Colonic mucosa (tissue), 4 donors: ENCODE results near the gene PLEKHG7. TPM values are rescaled to one million over a fixed set of nuclear protein-coding genes. Genes with fewer than 3 reads are reported as not detected.
A peak's percentile ranks its signal among the peaks of the same experiment; 100 is the strongest.

ENCODE experiments used
- DNase-seq: peaks from one replicate; pipeline ENCODE4 v3.0.0-alpha.2; 2020
- H3K27ac ChIP-seq: fragments of 200-600 bp; one replicate; pipeline ENCODE4 v1.8.0; 2021
- H3K27me3 ChIP-seq: fragments of 200-600 bp; one replicate; pipeline ENCODE4 v1.8.0; 2021
- H3K36me3 ChIP-seq: fragments of 200-600 bp; one replicate; pipeline ENCODE4 v1.8.0; 2021
- H3K4me1 ChIP-seq: fragments of 200-600 bp; one replicate; pipeline ENCODE4 v1.8.0; 2021; ENCODE audit warnings: mild to moderate bottlenecking
- H3K4me3 ChIP-seq: fragments of 200-600 bp; one replicate; pipeline ENCODE4 v1.8.0; 2021
- H3K9ac ChIP-seq, 2 donors: one replicate each; pipeline ENCODE4 v1.7.0; 2013; ENCODE audit warnings: control low read depth in 2 of 2, low read depth in 2 of 2, low read length in 2 of 2
- H3K9me3 ChIP-seq: fragments of 200-600 bp; one replicate; pipeline ENCODE4 v1.8.0; 2021
- intact Hi-C: fragments of 100-400 bp; cut with DNase I; formaldehyde crosslinking; loops from one replicate; pipeline ENCODE4 v1.14.1; 2022
- total RNA-seq, 2 donors: library from RNA; stranded (reverse); fragmentation: NEBNext Ultra II Directional in 1 of 2; extraction: Animal tissue kit (Norgen Biotek cat#: 25700) in 1 of 2; gene quantifications; one replicate each; pipeline ENCODE4 v1.2.1, GENCODE V29; 2021
- TF ChIP-seq, protein P1 (sequence below): fragments of 200-600 bp; IDR thresholded peaks from one replicate; pipeline ENCODE4 v1.8.0; 2022; ENCODE audit warnings: antibody characterized with exemption, mild to moderate bottlenecking
- donor health status: healthy.
- donor health status: DM: no; HTN: no; CAD: no.
- donor health status: DM: no; HTN: no; CAD: no.

PLEKHG7 gene
- total RNA-seq, 2 donors from 2014 or later: 0.32 to 0.59 TPM

- DNase-seq: no peak
- H3K27ac ChIP-seq: no peak overlapping the region
- TF ChIP-seq, protein P1, sequence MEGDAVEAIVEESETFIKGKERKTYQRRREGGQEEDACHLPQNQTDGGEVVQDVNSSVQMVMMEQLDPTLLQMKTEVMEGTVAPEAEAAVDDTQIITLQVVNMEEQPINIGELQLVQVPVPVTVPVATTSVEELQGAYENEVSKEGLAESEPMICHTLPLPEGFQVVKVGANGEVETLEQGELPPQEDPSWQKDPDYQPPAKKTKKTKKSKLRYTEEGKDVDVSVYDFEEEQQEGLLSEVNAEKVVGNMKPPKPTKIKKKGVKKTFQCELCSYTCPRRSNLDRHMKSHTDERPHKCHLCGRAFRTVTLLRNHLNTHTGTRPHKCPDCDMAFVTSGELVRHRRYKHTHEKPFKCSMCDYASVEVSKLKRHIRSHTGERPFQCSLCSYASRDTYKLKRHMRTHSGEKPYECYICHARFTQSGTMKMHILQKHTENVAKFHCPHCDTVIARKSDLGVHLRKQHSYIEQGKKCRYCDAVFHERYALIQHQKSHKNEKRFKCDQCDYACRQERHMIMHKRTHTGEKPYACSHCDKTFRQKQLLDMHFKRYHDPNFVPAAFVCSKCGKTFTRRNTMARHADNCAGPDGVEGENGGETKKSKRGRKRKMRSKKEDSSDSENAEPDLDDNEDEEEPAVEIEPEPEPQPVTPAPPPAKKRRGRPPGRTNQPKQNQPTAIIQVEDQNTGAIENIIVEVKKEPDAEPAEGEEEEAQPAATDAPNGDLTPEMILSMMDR: no peak
- H3K9ac ChIP-seq: no peak overlapping the region
- no peaks in the 10 kb centered on the region for H3K4me1 ChIP-seq
- intact Hi-C loops: no loop called here
- no peaks in the 10 kb centered on the region for H3K9me3 ChIP-seq
- H3K27me3 ChIP-seq: no peaks in the 10 kb centered on the region
- H3K36me3 ChIP-seq: no peaks in the 10 kb centered on the region
- no peak overlapping the region for H3K4me3 ChIP-seq
These were observed 12.8 kb downstream of the PLEKHG7 start for GRCh38 chr12:92715625-92716024.

DNA sequence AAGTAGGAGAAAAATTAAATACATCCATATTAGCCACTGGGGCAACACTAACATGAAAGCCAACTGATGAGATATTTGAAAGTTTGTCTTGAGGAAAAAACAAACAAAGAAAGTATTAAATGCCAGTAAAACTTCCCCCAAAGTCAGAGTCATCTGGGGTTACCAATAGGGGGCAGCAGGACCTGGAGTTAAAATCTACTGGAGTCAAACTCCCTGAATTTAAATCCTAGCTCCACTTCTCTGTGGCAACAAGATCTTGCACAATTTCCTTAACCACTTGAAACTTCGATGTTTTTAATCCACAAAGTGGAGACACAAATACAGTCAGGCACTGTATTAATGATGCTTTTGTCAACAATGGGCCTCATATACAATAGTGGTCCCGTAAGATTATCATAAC, 14.4 kb downstream of the PLEKHG7 start:
- intact Hi-C loops: no loop called here
- no peaks in the 10 kb centered on the region for H3K9me3 ChIP-seq
- no peaks in the 10 kb centered on the region for H3K4me1 ChIP-seq
- H3K9ac ChIP-seq: no peak overlapping the region
- H3K4me3 ChIP-seq: no peak overlapping the region
- TF ChIP-seq, protein P1: peak; percentile 20
- no peak for DNase-seq
- no peak overlapping the region for H3K27ac ChIP-seq
- H3K27me3 ChIP-seq: no peaks in the 10 kb centered on the region
- H3K36me3 ChIP-seq: no peaks in the 10 kb centered on the region

GRCh38 chr12:92718483-92718990, 15.7 kb downstream of the PLEKHG7 start:
- intact Hi-C loops: no loop called here
- DNase-seq: no peak
- Histone ChIP-seq H3K9ac (no peak overlapping the region), H3K36me3 (no peaks in the 10 kb centered on the region), H3K9me3 (no peaks in the 10 kb centered on the region), H3K4me3 (no peak overlapping the region), H3K27me3 (no peaks in the 10 kb centered on the region), H3K4me1 (no peaks in the 10 kb centered on the region), H3K27ac (no peak overlapping the region)
- TF ChIP-seq, protein P1: no peak

GRCh38 chr12:92719674-92720073, 16.9 kb downstream of the PLEKHG7 start:
- Histone ChIP-seq H3K36me3 (no peaks in the 10 kb centered on the region), H3K4me3 (no peak overlapping the region), H3K9ac (no peak overlapping the region), H3K9me3 (no peaks in the 10 kb centered on the region), H3K27ac (no peak overlapping the region), H3K27me3 (no peaks in the 10 kb centered on the region), H3K4me1 (no peaks in the 10 kb centered on the region)
- TF ChIP-seq, protein P1: no peak
- intact Hi-C loops: no loop called here
- DNase-seq: no peak

GRCh38 chr12:92721130-92721529, 18.3 kb downstream of the PLEKHG7 start:
- Histone ChIP-seq H3K27ac (no peak overlapping the region), H3K9me3 (no peaks in the 10 kb centered on the region), H3K9ac (no peak overlapping the region), H3K4me1 (no peaks in the 10 kb centered on the region), H3K4me3 (no peak overlapping the region), H3K36me3 (no peaks in the 10 kb centered on the region), H3K27me3 (no peaks in the 10 kb centered on the region)
- DNase-seq: no peak
- TF ChIP-seq, protein P1: no peak
- intact Hi-C loops: no loop called here

DNA sequence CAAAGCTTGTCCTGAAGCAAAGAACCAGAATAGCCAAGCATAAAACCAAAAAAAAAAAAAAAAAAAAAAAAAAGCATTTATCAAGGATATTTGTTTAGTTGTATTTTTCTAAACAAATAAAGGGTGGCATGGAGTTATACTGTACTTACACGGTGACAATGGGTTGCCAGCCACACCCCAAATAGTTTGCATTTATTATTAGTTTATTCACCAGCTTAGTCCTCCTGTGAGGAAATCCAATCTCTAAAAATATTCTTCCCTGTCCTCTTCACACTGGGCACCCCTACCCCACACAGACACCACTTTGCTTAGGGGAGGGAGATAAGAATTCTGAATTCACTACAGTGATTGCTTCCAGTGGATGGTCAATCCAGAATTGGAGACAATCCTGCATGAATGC, 18.9 kb downstream of the PLEKHG7 start:
- TF ChIP-seq, protein P1: no peak
- no peaks in the 10 kb centered on the region for H3K27me3 ChIP-seq
- H3K9me3 ChIP-seq: no peaks in the 10 kb centered on the region
- no peak overlapping the region for H3K4me3 ChIP-seq
- intact Hi-C loops: no loop called here
- no peak for DNase-seq
- H3K9ac ChIP-seq: no peak overlapping the region
- no peaks in the 10 kb centered on the region for H3K36me3 ChIP-seq
- no peak overlapping the region for H3K27ac ChIP-seq
- H3K4me1 ChIP-seq: no peaks in the 10 kb centered on the region
